ENCODE measurements around the gene ZNF697.
"Not testable (repeated sequence)": the region's sequence is repeated elsewhere in the genome, so short reads cannot be mapped to it uniquely, and the experiment has no call there.

Gene ZNF697

GRCh38 chr1:119632103-119632490, 16.0 kb downstream of the ZNF697 start:
- no peak overlapping the region for H3K4me3 ChIP-seq (ENCODE audit: low read depth, low read length)

DNA sequence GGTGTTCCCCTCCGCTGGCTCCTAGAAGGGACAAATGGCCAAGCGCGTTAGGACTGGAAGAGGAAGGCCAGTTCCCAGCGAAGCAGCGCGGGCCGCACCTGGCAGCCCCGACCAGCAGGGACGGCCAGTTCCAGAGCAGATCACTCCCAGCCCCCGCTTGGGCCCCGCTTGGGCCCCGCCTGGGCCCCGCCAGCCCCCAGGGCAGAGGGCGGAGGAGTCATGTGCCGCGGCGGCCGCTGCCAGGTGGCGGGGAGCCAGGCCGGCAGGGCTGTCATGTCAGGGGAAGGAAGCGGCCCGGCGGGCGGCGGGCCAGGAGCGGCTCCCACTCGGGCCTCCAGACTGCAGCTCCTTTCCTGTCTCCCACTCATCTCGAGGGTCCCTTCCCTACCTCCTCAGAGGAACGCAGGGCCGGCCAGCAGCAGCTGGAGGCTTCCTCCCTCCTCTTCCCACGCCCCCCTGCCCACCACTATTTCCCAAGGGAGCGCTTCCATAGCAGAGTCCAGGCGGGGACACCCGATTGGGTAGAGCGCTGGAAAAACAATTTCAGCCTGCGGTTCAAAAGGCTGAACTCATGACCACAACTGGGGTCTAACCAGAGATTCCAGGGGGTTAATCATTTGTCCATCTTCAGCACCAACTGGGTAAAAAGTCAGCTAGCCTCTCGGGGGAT, 16.5 kb downstream of the ZNF697 start:
- H3K4me3 ChIP-seq (ENCODE audit: low read depth, low read length): no peak overlapping the region

GRCh38 chr1:119631086-119631432, 17.0 kb downstream of the ZNF697 start:
- H3K4me3 ChIP-seq (ENCODE audit: low read depth, low read length): no peak overlapping the region

- H3K4me3 ChIP-seq (ENCODE audit: low read depth, low read length): no peak overlapping the region
These were observed 21.2 kb downstream of the ZNF697 start for GRCh38 chr1:119626841-119627240.

DNA sequence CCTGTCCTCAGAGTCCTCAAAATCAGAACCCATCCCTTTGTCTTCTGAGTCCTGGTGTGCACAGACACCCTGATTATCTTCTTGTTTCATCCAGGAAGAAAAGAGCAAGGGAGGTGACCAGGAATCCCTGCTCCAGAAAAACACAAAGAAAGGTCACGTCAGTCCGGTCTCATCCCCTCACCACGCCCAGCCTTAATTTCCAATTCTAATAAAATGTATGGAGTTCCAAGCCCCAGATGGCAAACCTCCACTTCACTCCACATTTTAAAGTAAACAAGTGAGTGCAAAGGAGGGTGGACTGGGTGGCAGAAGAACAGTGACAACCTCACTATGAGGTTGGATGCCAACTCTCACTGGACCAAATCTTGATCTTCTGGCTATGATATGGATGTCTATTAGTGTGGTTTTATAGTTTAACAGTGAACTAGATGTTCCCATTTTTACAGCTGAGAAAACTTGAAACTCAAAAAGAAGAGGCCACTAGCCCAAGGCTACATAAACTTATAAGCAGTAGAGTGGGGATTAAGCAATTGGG, 22.0 kb downstream of the ZNF697 start:
- no peak overlapping the region for H3K4me3 ChIP-seq (ENCODE audit: low read depth, low read length)

- no peak overlapping the region for H3K4me3 ChIP-seq (ENCODE audit: low read depth, low read length)
These were observed 24.4 kb downstream of the ZNF697 start for GRCh38 chr1:119623678-119624077.

GRCh38 chr1:119623193-119623515, 24.9 kb downstream of the ZNF697 start:
- no peak overlapping the region for H3K4me3 ChIP-seq (ENCODE audit: low read depth, low read length)

DNA sequence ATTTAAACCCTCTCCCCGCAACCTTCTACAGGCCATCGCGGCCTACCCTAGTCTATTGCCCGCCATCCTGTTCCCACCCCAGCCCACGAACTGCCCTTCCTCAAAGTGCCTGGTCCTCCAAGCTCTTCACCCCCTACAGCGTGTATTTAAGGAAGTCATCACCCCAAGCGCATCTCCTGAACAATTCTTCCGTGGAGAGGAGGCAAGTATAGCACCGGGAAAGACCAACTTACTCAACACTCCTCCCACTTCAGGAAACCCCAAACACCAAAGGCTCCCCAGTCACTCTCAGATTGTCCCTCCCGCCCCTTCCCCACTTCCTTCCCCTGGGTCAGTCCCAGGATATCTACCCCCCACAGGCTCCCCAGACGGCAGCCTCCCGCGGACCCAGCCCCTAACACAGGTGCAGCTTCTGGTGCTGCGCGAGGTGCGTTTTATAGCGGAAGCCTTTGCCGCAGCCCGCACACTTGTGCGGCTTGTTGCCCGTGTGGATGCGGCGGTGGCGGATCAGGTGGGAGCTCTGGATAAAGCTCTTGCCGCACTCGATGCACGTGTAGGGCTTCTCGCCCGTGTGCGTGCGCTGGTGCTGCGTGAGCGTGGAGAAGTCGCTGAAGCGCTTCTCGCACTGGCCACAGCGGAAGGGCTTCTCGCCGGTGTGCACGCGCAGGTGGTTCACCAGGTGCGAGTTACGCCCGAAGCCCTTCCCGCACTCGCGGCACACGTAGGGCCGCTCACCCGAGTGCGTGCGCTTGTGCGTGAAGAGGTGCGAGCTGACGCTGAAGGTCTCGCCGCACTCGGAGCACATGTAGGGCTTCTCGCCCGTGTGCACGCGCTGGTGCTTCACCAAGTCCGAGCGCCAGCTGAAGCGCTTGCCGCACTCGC, 25.5 kb downstream of the ZNF697 start:
- no peak overlapping the region for H3K4me3 ChIP-seq (ENCODE audit: low read depth, low read length)

DNA sequence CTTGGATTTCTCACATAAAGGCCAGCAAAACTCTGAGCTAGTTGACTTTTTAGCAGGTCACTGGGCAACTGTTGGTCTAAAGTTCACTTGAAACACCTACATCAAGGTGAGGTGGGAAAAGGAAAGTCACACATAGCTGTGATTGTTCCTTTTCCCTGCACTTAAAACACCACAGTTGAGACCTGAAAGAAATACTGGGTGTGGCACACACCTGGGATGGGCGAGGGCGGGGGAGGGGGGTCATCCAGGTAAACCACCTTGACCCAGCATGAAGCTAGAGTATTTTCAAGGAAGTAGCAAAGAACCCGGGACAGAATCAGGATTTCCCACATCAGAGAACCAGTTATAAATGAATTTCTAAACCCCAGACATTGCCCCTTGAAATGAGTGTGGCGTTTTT, 26.4 kb downstream of the ZNF697 start:
- no peak overlapping the region for H3K4me3 ChIP-seq (ENCODE audit: low read depth, low read length)

DNA sequence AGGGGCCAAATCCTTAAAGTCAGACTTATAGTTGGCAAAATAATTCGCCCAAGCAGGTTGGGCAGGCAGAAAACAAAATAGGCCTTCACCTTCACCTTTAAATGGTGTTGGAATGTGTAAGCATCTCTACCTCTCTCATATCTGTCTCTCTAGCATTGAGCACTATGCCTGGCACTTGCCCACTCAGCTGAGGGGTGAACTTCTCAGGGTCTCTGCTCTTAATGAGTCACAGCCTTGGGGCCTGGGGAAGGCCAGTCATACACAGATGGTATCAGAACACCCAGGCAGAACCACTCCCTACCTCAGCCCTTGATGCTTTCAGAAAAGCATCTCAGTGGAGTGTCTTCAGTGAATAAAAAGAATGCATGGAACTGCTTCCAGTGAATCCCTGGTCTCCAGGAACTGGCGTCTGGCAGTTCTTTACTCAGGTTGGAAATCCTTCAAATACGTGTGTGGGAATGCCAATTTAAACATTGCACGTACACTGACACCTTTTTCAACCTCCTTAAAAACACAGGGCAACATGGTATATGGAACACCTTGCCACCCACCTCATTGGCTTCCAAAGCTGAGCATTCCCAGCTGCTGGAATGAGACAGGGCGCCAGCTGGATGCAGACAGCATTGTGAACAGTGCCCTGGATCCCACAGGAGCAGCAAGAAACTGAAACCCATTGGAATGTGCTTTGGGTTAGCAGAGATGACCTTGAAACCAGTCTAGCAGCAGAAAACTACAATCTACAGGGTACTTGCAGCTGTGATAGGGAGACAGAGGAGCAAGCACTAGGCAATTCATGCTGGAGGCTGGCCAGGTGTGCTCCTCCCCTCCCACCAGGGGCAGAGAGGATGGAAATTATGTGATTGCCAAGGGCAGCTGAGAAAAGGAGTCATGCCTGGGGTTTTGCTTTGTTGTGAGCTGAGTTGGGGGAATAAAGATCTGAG, 30.0 kb downstream of the ZNF697 start:
- no peak overlapping the region for H3K4me3 ChIP-seq (ENCODE audit: low read depth, low read length)

DNA sequence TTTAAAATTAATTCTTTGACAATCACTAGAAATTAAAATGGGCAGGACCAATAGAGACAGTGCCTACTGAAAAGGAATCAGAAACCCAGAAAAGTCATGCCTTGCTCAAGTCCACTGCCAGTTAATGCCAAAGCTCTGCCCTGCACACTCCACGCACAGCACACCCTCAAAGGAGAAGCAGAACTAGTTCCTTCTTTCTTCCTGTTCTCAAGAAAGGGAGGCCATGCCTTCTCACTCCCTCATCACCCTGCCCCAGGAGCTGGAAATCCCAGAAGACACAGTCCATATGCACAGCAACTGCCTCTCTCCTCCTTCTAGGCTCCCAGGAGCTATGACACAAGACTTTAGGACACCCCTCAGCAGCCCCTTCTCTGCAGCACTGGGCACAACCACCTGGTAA, 31.3 kb downstream of the ZNF697 start:
- not testable (repeated sequence) for H3K4me3 ChIP-seq (ENCODE audit: low read depth, low read length)

DNA sequence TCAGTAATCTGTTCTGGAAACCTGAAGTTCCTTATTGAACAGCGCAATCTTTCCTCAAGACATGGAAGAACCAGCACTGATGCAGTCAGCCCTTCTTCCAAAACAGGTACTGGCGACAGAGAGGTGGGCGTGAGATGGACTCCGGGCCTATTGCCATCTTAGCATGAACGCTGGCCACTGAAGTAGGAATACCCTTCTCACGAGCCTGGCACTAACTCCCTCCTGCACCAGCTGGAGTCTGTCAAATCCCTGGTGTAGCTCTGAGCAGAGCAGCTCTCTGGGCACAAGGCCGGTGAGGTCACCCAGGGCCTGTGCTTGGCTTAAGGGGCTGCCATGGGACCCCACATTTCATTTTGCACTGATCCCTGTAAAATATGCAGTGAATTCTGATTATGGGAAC, 33.0 kb downstream of the ZNF697 start:
- not testable (repeated sequence) for H3K4me3 ChIP-seq (ENCODE audit: low read depth, low read length)

DNA sequence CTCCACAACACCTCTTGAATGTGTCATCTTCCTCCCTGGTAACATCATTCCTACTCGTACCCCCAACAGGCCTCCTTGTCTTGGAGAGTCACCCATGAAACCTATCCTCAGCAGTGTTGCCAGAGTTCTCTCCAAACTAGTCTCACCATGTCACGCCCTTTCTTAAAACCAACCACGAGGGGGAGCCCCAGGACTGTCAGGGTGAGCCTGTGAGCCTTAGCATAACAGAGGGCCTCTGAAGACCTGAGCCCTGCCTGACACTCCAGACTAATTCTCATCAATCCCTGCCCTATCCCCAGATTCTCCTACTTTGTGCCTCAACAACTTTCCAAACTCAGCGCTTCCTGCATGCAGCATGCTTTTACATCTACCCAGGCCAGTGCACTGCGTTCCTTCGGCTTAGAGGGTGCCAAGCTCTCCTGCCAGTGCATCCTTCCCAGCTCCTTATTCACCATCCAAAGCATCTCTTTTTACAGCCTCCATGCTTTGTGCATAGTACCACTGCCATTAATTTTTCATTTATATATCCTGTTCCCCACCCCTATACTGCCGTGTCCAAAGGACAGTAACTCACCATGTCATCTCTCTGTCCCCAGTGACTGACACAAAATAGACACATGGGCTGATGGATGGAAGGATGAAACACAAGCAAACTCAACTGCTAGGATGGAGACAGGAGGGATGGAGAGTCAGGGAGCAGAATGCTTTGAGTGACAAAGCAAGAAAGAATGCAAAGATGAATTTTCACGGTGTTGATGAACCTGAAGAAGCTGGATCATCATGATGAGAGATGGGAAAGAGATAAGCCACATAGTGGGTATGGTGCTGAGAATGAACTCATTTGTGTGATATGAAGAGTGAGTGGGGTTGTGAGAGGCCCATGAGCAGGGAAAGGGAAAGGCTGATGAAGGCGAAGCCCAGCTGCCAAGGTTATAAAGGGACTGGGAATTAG, 34.0 kb downstream of the ZNF697 start:
- no peak overlapping the region for H3K4me3 ChIP-seq (ENCODE audit: low read depth, low read length)

DNA sequence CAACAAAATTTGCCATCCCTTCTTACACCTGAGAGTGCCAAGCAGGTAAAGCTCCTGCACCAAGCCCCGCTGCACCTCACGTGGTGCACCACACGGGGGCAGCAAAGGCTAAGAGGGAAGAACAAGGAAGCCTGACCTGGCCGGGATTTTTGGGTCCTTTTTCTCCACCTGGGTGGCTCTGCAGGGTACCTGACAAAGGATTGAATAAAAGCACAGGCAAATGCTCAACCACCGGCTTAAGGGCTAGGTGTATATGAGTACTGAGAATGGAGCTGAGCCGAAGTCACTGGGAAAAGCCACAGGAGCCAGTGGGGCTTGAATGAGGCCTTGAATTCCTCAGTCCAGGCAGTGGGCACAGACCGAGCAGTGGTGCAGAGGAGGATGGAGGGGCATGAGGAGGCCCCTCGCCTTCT, 36.4 kb downstream of the ZNF697 start:
- H3K4me3 ChIP-seq (ENCODE audit: low read depth, low read length): no peak overlapping the region

DNA sequence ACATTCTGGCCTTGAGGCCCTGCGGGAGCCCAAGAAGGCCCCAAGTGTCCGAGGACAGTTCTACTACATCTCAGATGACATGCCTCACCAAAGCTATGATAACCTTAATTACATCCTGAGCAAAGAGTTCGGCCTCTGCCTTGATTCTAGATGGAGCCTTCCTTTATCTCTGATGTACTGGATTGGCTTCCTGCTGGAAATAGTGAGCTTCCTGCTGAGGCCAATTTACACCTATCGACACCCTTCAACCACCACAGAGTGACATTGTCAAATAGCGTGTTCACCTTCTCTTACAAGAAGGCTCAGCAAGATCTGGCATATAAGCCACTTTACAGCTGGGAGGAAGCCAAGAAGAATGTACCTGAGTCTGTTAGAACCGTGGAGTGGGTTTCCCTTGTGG, 39.2 kb downstream of the ZNF697 start:
- H3K4me3 ChIP-seq (ENCODE audit: low read depth, low read length): not testable (repeated sequence)

DNA sequence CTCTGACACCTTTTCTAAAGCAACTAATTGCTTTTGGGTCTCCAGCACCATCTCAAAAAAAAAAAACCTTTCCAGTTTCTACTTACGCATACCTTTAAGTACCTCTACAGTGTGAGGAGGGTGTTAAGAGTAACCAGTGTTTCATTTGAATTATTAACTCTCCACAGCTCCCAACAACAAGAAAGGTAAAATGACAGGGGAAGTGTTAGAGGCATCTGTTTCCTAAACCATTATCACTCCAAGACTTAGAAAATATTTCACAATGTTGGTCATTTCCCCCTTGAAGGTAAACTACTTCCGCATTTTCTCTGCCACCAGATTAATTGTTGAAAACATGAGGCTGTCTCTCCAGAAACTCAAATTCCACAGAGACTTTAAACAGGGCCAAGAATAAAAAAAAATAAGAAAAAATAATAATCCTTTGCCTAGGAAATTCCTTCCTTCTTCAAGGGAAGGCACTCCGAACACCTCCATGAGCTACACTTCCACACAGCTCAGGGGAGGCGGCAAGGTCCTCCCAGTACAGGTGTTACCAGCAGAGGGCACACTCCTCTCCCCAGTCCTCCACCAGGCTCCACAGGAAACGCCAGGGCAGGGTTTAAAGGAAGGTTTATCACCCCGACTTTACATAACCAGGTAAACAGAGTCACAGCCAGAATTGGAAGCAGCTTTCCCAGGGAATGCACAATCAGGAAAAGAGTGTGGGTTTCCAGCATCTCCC, 40.8 kb downstream of the ZNF697 start:
- H3K4me3 ChIP-seq (ENCODE audit: low read depth, low read length): not testable (repeated sequence)

- no peak overlapping the region for H3K4me3 ChIP-seq (ENCODE audit: low read depth, low read length)
These were observed 41.7 kb downstream of the ZNF697 start for GRCh38 chr1:119606394-119606793.

GRCh38 chr1:119605686-119606085, 42.4 kb downstream of the ZNF697 start:
- H3K4me3 ChIP-seq (ENCODE audit: low read depth, low read length): no peak overlapping the region

DNA sequence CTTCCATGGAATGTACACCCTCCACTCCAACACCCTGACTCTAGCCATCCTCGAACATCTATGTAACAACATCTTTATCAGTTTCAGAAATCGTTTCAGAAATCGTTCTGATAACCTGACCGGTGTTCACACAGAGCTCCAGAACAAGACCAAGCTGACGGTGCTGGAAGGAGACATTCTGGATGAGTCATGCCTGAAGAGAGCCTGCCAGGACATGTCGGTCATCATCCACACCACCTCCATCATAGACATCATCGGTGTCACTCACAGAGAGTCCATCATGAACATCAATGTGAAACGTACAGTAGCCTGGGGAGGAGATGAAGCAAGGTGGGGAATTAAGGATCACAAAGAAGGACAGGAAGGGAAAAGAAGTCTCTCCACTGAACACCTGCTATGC, 43.0 kb downstream of the ZNF697 start:
- H3K4me3 ChIP-seq (ENCODE audit: low read depth, low read length): not testable (repeated sequence)

GRCh38 chr1:119603695-119604094, 44.4 kb downstream of the ZNF697 start:
- H3K4me3 ChIP-seq (ENCODE audit: low read depth, low read length): no peak overlapping the region

Data from iPS-11a (cell line).